Prostate gland (tissue), 2 donors: ENCODE results near the gene FCGR3A. TPM values are rescaled to one million over a fixed set of nuclear protein-coding genes. Genes with fewer than 3 reads are reported as not detected.
"Not testable (repeated sequence)": the region's sequence is repeated elsewhere in the genome, so short reads cannot be mapped to it uniquely, and the experiment has no call there.

Experiments used
- DNase-seq: peaks from one replicate; pipeline ENCODE4 v3.0.0-alpha.2; 2019; ENCODE audit warnings: low spot score
- H3K27ac ChIP-seq, 2 donors: fragments of 200-600 bp; sonication (generic); 2 replicates each; pipeline ENCODE4 v1.5.1; 2017 to 2019
- H3K27me3 ChIP-seq: fragments of 200-600 bp; sonication (generic); replicated peaks from 2 replicates; pipeline ENCODE4 v1.5.1; 2019; ENCODE audit not compliant: insufficient read depth
- H3K36me3 ChIP-seq, 2 donors: fragments of 200-600 bp; sonication (generic); 1 replicate in 1 of 2; 2 replicates in 1 of 2; pipeline versions ENCODE4 v1.5.1 to v1.8.1; 2017 to 2019
- H3K4me1 ChIP-seq: fragments of 200-600 bp; sonication (generic); replicated peaks from 2 replicates; pipeline ENCODE4 v1.5.1; 2019
- H3K4me3 ChIP-seq, 2 donors: fragments of 200-600 bp; sonication (generic); 2 replicates each; pipeline ENCODE4 v1.5.1; 2017 to 2019
- H3K9me3 ChIP-seq: fragments of 200-600 bp; sonication (generic); 2 replicates; pipeline ENCODE4 v1.5.1; 2017
- WGBS: methylation state at CpG from one replicate; pipeline ENCODE4 v1.1.5; 2018; 5-methylcytosine and 5-hydroxymethylcytosine counted together
- intact Hi-C: fragments of 100-400 bp; cut with DNase I; formaldehyde crosslinking; loops from one replicate; pipeline ENCODE4 v1.14.2; 2022
- total RNA-seq, 2 donors: library from RNA; depleted of rRNA; stranded (reverse); fragments of >200 nt; gene quantifications; one replicate each; pipeline ENCODE4 v1.1.0, GENCODE V29; 2016

FCGR3A gene
- total RNA-seq, 2 donors from 2014 or later: 6.9 to 7.4 TPM

- H3K4me1 ChIP-seq, H3K9me3 ChIP-seq, intact Hi-C loops, H3K36me3 ChIP-seq, H3K27me3 ChIP-seq, H3K27ac ChIP-seq, H3K4me3 ChIP-seq, DNase-seq: not testable (repeated sequence)
- WGBS: no CpG with 5 or more reads among the region's 4 CpGs
These were observed 31.4 kb upstream of the FCGR3A start for GRCh38 chr1:161580879-161581537.

- H3K4me1 ChIP-seq, intact Hi-C loops, H3K9me3 ChIP-seq, DNase-seq, H3K36me3 ChIP-seq, H3K27ac ChIP-seq, H3K4me3 ChIP-seq, H3K27me3 ChIP-seq: not testable (repeated sequence)
- WGBS: no CpG with 5 or more reads among the region's 8 CpGs
These were observed 30.4 kb upstream of the FCGR3A start for GRCh38 chr1:161579856-161580507.

- H3K9me3 ChIP-seq, DNase-seq, H3K27ac ChIP-seq, H3K36me3 ChIP-seq, H3K4me3 ChIP-seq, H3K4me1 ChIP-seq, H3K27me3 ChIP-seq, intact Hi-C loops: not testable (repeated sequence)
These were observed 27.1 kb upstream of the FCGR3A start for GRCh38 chr1:161576676-161577075.

DNA sequence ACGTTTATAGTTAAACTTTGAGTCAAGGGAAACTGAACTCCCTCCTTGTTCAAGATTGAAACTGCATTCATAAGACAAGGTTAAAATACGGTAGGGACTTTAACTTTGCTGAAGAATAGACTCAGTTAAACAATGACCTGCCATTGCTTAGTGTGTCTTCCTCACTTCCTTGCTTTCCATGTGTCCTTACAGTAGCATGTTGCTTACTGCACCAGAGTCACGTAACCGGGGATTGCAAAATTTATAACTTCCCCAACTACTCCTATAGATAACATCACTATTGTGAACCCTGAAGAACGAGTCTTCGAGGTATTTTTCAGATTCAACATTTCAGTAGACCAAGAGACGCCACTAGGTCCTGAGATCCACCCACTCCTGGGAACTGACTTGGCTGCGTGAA is 22.1 kb upstream of the FCGR3A start:
- WGBS: 60% methylated on average over 3 of the region's 8 CpGs
- not testable (repeated sequence) for H3K9me3 ChIP-seq

DNA sequence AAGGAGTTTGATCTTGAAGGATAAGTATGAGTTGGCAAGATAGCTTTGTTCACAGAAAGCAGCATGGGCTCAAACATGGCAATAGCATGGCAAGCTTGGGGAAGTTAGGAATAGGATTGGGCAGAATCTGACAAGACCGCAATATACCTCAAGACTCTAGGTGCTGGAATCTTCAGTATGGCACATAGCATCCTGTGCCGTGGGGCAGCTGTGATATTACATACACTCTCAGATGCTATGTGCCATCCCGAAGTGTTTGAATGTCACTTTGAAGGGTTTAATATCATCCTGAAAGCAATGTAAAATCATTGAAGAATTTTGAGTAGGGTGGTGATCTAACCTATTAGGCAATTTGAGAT is 17.0 kb upstream of the FCGR3A start:
- intact Hi-C loops, H3K9me3 ChIP-seq, H3K27me3 ChIP-seq, H3K36me3 ChIP-seq, H3K4me1 ChIP-seq, H3K4me3 ChIP-seq, DNase-seq, H3K27ac ChIP-seq: not testable (repeated sequence)
- 65% methylated on average over 2 of the region's 3 CpGs for WGBS

More for the DNA sequence above, 22.1 kb upstream of the FCGR3A start:
- H3K27ac ChIP-seq, DNase-seq, H3K27me3 ChIP-seq, H3K4me1 ChIP-seq, H3K4me3 ChIP-seq, H3K36me3 ChIP-seq, intact Hi-C loops: not testable (repeated sequence)

GRCh38 chr1:161563522-161563921 is 13.9 kb upstream of the FCGR3A start:
- H3K27ac ChIP-seq, DNase-seq, H3K27me3 ChIP-seq, H3K36me3 ChIP-seq, intact Hi-C loops, H3K9me3 ChIP-seq, H3K4me3 ChIP-seq, H3K4me1 ChIP-seq: not testable (repeated sequence)
- 69% methylated on average over 1 of the region's 1 CpG for WGBS

- H3K4me3 ChIP-seq, H3K9me3 ChIP-seq, DNase-seq, H3K36me3 ChIP-seq, H3K4me1 ChIP-seq, intact Hi-C loops, H3K27me3 ChIP-seq, H3K27ac ChIP-seq: not testable (repeated sequence)
- WGBS: 83% methylated on average over 3 of the region's 3 CpGs
These were observed 12.8 kb upstream of the FCGR3A start for GRCh38 chr1:161562441-161562840.

DNA sequence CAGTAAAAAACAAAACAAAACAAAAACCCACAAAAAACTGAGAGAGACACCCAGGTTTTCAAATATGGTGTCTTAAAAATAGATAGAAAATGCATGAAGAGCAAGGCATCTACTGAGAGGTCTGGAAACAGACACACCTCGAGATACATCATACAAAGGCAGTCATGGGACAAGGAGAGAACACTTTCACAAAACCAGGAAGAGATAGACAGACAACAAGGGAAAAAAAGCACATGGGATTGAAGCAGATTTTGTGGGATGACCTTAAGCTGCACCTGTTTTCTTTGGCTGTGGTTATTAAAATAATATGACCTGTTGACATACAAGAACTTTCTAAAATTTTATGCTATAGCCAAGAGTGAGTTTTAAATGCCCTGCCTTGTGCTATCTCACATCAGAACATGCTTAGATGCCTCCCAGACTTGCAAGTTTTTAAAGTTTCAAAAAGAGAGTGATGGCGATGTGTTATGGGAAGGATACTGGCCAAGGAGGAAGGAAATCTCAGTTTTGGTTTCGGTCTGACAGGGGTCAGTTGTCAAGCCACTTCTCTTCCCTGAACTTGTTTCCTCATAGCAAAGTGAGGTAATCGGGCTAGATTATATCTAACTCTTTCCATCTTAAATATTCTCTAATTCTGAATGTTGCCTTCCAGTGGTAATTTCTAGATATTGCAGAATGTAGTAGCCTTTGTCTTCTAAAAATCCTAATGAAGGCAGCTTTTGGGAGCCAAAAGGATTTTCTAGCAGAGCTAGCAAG is 11.5 kb upstream of the FCGR3A start:
- 56% methylated on average over 4 of the region's 4 CpGs for WGBS
- intact Hi-C loops, H3K9me3 ChIP-seq, H3K4me1 ChIP-seq, DNase-seq, H3K27me3 ChIP-seq, H3K4me3 ChIP-seq, H3K27ac ChIP-seq, H3K36me3 ChIP-seq: not testable (repeated sequence)

DNA sequence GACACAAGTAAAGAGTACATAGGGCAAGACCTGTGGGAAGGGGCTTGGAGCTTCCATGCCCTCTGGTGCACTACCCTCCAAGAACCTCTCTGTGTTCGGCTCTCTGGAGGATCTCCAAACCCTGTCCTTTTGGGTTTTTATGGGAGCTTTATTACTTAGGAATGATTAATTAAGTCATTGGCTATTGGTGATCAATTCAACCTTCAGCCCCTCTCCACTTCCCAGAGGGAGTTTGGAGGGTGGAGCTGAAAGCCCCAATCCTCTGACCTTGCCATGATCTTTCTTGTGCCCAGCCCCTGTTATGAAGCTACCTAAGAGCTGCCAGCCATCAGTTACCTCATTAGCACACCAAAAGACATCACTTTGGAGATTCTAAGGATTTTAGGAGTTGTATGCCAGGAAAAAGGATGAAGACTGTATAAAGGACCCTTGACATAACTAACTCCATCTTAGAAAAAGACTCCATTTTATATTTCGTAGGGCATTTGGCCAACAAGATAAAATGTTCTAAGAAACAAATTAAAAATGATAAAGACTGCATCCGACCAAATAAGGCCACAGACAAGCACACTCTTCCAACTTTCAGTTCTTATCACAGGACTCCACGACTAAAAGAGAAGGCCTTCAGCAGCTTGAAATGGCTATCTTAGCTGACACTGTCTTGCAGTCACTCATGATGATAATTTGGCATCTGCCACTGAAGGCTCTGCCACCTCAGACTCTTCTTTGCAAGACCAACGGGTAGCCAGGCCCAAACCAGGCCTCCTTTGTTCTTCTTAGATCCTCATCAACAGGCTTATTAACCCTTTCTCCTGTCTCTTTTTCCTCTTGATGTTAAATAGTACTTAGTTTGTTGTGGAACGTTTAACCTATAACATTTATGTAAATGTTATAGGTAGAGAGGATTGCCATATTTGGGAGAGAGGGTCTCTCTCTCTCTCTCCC is 8.2 kb upstream of the FCGR3A start:
- H3K36me3 ChIP-seq, H3K9me3 ChIP-seq, H3K27ac ChIP-seq, H3K27me3 ChIP-seq, DNase-seq, intact Hi-C loops, H3K4me3 ChIP-seq, H3K4me1 ChIP-seq: not testable (repeated sequence)
- 63% methylated on average over 5 of the region's 6 CpGs for WGBS

DNA sequence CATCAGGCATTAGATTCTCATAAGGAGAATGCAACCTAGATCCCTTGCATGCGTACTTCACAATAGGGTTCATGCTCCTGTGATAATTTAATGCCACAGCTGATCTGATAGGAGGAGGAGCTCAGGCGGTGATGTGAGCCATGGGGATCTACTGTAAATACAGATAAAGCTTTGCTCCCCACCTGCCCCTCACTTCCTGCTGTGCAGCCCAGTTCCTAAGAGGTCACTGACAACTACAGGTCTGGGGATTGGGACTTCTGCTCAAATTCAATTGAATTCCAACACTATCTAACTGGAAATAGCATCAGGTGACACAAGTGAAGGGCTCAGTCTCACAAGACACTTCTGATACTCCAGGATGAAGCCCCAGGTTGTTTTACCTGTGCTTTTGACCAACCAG is 7.4 kb upstream of the FCGR3A start:
- H3K27me3 ChIP-seq, DNase-seq, H3K36me3 ChIP-seq, H3K4me3 ChIP-seq, H3K4me1 ChIP-seq, intact Hi-C loops, H3K27ac ChIP-seq, H3K9me3 ChIP-seq: not testable (repeated sequence)
- 85% methylated on average over 2 of the region's 2 CpGs for whole genome bisulfite sequencing

DNA sequence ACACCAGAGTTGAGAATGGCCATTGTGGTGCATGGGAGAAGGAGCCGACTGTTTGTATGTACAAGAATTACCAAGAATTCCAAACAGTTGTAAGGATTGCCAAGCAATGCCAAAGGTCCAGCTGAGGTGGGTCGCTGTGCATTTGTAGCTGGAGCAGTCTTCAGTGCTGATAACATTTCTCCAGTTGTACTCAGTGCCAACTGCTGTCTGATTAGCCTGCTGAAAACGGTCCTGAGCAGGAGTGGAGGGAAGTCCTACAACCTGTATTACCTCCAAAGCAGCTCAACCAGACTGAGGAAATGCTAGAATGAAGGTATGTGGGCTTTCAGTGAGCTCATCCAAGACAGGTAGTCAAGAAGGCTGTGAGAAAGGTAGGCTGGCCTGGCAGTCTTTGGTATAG is 6.5 kb upstream of the FCGR3A start:
- H3K4me1 ChIP-seq, H3K4me3 ChIP-seq, intact Hi-C loops, H3K36me3 ChIP-seq, H3K9me3 ChIP-seq, H3K27ac ChIP-seq, DNase-seq, H3K27me3 ChIP-seq: not testable (repeated sequence)
- WGBS: 75% methylated on average over 3 of the region's 3 CpGs
